DMS 273 (cell line): ENCODE results near the gene SNAP29.
"Not testable (repeated sequence)": the region's sequence is repeated elsewhere in the genome, so short reads cannot be mapped to it uniquely, and the experiment has no call there.

Experiments used
- DNase-seq: peaks from one replicate; lab custom pipeline; 2025; ENCODE audit not compliant: unreplicated experiment; lab: John Stamatoyannopoulos, UW

SNAP29 gene

DNA sequence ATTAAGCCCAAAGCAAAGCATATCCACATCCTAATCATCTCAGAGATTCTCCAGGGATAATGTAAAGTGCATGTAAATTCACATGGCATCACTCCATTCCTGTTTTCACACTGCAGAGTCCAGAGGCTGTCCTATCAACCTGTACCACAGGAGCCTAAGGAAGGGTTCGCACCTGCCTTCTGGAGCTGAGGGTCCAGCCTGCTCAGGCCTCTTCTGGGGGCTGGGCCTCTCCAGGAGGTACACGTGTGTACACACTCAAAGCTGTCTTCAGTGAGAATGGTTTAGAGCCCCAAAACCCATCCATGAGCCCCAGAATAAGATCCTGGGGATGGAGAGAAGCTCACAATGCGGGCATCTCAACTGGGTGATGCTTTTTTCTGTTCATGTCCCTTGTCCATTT lies 24.1 kb upstream of the SNAP29 start:
- no peak for DNase-seq

DNA sequence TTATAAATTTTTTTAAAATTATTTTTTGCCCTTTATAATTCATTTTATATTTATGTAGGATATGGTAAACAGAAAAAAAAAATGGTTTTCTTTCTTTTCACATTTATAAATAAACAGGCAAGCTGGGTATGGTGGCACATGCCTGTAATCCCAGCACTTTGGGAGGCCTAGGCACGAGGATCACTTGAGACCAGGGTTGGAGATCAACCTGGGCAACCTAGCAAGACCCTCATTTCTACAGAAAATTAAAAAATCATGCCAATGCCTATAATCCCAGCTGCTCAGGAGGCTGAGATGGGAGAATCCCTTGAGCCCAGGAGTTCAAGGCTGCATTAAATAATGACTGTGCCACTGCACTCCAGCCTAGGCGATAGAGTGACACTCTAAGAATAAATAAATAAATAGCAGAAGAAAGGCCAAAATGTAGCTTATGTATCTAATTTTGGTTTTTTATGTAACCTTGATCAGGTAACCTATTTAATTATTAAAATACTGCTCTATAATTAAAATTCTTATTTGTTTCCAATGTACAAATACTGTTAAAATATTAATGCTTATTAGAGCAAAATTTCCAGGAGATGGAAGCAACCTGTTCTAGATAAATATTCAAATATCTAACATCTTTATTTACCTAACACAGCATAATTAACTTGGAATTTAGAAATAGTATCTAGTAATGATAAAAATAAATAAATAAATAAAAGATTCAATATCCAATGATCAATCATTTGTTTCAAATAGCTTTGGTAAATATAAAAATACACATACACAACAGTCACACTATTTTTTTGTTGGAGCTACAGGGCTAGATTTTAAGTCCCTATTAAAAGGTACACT lies 21.6 kb upstream of the SNAP29 start:
- no peak for DNase-seq

DNA sequence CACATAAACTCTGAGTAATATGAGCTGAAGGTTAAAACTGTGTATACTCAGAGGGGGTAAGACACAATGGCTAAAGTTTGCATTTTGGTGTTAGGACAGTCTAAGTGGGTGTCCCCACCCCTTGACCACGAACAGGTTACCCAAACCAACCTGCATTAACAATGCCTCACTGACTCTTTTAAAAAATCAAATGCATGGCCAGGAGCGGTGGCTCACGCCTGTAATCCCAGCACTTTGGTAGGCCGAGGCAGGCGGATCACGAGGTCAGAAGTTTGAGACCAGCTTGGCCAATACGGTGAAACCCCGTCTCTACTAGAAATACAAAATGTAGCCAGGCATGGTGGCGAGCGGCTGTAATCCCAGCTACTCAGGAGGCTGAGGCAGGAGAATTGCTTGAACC lies 19.5 kb upstream of the SNAP29 start:
- DNase-seq: not testable (repeated sequence)

DNA sequence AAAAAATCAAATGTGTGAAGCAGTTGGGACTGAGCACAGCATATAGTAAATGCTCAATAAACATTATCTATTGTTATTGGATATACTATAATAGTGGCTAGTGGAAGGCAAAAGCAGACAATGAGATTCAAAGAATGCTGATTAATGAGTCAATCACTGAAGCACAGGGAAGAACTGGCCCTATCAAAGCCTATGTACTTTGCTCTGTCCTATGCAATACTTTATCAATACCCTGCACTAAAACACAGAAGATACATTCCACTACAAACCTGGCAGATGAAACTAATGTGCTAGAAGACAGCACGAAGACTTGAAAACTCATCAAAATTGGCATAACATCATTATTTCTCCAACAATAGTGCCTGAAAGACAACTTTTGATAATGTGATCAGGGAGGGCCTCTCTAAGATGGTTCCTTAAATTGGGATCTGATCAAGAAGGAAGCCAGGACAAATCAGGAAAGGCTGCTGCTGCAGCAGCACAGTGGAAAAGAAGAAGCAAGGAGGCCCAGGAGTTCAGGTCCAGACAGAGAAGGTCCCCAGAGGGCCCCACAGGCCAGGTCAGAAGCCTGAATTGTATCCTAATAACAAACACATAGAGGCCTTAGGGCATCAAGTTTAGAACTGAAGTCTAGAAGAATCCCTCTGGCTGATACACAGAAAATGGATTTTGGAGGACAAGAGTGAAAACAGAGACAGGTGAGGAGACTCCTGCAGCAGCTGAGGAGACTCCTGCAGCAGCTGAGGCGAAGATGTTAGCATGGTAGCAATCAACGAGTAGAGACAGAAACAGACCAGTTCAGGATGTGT lies 18.8 kb upstream of the SNAP29 start:
- no peak for DNase-seq

DNA sequence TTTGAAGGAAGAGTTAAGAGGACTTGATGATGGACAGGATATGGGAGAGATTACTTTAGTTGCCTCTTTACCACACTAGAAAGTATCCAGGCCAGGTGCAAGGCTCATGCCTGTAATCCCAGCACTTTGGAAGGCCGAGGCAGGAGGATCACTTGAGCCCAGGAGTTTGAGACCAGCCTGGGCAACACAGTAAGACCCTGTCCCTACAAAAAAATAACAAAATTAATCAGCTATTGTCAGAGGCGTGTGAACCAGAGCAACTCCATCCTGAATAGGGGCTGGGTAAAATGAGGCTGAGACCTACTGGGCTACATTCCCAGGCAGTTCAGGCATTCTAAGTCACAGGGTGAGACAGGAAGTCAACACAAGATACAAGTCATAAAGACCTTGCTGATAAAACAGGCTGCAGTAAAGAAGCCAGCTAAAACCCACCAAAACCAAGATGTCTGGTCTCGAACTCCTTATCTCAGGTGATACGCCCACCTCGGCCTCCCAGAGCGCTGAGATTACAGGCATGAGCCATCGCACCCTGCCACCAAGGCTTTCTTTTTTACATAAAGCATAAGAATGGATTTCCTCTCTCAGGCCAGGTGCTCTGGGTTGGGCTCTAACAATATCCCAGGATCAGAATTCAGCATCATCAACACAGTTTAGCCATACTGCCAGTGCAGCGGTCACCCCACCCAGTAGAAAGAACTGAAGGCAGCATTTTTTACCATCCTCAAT lies 18.0 kb upstream of the SNAP29 start:
- DNase-seq: no peak

DNA sequence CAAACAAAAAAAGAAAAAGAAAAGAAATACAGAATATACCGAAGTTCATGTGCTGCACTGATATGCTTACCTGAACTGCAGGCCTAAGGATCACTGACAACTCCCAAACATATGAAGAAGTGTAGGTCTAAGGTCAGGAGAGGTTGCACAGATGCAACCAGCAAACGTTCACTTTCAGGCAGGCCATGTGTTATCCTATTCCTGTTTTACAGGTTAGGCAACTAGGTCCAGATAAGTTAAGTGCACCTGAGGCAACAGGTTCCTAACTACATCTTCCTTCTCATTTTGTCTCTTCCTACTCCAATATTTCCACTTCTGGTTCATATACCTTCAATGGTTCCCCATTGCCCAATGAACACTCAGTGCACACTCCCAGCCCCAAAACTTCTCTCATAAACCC lies 15.3 kb upstream of the SNAP29 start:
- no peak for DNase-seq

DNA sequence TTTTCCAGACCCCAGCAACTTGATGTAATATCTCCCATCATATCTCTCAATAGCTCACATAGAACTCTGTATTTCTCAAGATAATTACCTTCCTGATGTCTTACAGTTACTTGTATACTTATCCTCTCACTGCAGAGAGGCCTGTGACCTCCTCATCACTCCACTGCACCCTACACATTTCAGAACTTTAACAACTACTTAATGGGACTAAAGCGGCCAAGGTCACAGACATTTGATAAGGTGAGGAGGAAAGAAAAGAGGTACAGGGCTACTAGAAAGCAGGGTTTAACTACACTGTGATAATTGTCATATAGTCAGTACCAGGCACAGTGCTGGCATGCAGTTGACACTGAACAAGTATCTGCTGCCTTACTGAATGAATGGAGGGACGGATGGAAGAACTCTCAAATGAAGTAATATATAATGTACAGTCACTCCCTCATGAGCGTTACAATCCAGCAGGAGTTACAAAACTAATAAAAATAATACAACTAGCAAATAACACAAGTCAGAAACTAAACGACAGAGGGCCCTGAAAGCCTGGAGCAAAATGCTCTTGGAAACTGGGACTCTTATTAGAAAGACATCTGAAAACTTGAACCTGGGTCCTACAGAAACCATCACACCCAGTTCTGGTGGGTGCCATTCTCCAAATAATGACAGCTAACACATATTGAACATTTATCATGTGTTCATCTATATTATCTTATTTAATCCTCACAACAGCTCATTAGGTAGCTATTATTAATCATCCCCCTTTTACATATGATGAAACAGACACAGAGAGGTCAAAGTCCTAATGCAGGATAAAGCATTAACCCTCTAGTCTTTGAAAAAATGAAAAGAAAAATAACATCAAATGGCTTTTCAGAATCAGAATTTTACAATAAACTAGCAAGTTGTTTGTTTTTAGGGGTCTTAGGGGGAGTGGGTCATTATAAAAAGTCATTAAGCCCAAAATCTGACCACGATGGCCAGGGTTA lies 14.5 kb upstream of the SNAP29 start:
- no peak for DNase-seq

DNA sequence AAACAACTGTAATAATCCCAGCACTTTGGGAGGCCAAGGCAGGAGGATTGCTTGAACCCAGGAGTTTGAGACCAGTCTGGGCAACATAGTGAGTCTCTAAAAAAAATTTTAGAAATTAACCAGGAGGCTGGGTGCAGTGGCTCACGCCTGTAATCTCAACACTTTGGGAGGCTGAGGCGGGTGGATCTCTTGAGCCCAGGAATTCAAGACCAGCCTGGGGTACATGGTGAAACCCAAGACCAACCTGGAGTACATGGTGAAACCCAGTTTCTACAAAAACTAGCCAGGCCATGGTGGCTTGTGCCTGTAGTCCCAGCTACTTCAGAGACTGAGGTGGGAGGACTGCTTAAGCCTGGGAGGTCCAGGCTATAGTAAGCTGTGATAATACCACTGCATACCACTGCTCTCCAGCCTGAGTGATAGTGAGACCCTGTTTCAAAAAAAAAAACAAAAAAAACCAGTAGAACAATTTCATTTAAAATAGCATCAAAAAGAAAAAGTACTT lies 11.4 kb upstream of the SNAP29 start:
- DNase-seq: no peak

DNA sequence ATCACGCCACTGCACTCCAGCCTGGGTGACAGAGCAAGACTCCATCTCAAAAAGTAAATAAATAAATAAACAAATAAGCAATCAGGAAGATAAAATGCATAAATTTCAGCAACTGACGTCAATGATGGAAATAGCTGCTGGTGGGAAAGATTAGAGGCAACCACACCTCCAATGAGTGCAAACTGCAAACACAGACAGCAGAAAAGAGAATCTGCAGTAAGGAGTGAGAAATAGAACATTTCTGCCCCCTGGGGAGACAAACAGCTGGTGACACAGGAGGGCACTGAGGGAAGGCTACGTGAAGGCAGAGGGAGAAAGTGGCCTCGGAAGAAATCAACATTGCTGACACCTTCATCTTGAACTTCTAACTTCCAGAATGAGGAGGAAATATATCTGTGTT lies 6.7 kb upstream of the SNAP29 start:
- DNase-seq: peak; percentile 38

DNA sequence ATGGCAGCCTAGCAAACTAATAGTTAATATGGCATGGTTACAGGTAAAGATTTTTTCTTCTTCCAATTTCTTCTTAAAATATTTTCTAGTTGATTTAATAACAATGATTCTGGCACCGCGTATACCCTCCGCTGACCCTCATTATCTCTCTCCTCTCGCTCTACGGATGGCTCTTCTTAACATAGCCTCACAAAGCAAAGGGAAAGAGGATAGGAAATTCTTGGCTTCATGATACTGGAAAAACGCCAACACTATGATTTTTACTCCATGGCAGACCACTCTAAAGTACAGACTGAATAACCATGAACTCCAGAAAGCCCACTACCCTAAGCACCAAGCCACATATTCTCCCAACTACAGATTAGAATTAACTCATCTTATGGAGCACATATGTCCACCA lies 6.3 kb upstream of the SNAP29 start:
- no peak for DNase-seq

DNA sequence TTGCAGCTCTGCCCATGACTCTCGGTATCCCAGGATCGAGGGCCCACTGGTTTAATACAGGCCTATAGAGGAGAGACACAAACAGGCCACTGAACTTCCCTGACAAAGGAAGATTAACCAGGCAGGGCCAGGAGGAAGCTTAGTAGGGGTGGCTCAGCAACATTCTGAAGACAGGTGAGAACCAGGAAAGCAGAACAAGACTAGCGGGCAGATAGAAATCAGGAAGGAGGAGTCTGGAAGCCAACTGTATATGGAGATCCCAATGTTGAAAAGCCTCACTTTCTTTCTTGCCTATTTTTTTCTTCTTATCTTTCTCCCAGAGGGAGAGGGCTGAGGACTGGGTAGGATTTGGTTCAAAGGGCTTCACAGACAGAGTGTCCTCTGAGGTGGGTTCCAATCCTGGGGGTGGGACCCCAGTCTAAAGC lies 5.6 kb upstream of the SNAP29 start:
- DNase-seq: no peak

DNA sequence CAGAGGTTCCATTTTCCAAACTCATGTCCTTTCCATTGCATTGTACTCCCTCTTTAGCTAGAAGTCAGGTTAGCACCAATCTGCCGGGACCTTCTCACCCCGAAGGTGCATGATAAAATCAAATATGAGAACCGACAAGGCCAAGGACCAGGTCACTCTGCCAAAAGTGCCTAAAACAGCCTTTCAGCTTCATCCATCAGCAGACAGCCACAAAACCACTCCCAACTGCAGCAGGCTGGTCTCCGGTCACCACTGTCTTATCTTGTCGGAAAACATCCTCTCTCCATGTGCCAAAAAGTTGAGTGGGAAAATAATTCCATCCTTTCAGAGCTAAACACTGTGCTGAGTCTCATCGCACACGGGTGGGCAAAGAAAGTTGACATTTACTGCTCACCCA lies 1.6 kb upstream of the SNAP29 start:
- no peak for DNase-seq

DNA sequence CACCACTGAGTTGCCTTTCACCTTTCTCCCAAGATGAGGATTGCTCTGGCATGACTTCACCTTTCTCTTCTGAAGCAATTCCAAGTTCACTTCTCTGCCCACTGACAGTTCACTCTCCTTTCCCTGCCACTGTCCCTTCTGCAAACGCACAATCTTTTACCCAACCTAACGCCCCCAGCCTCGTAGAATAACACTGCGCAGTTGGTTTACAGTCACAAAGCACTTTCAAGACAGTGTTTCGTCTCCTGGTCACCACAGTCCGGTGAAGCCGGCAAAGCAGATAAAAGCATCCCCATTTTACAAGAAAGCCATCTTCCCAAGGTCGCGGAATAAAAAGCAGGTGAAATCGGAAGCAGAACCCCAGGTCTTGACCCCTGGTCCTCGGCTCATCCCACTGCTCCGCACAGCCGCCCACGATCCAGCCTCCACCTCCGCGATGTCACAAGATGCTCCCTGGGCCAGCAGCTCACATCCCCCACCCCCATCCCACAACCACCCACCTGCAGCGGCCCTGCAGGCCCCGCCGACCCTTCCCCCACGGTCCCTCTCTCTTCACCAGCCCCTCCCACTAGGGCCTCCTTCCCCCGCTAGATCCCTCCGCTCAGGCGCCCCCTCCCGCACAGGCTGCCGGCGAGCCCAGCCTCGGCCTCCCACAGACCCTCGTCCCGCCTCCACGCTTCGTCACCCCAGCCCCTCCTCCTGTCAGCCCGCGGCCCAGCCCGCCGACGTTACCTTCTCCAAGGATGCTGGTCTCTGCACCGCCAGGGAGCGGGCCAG lies 781 bp upstream of the SNAP29 start:
- DNase-seq: peak; percentile 88

DNA sequence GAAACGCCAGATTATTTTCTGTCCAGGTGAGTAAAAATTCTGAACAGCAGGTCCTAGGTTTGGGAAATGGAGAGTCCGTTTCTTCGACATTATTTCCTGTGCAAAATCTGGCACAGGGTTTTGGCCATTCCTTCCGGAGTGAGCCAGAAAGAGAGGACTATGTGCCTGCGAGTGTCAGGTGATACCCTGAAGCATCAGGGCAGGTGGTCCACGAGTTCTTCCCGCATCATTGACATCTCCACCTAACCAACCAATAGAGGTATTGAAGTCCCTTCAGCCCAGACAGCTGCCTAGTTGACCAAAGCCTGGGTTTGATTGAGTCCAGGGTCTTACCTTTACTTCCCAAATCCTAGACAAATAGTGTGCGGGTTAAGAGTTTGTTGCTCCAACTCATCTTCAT lies 808 bp downstream of the SNAP29 start:
- DNase-seq: no peak

DNA sequence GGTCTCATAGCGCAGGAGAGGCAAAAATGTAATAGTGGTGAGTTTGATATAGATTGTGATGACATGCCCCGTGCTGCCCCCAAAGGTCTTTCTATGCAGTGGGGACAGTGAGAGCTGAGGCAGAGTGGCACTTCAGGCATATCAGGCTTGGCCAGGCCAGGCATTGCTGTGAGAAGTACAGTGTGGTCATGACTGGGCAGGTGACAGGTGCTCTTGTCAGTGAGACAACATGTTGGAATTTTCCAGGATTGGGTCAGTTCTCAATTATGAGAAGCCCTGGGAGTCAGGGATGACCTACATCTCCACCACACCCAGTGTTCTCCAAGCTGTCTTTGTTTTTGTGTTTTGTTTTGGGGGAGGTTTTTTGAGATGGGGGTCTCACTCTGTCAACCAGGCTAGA lies 3.7 kb downstream of the SNAP29 start:
- no peak for DNase-seq

DNA sequence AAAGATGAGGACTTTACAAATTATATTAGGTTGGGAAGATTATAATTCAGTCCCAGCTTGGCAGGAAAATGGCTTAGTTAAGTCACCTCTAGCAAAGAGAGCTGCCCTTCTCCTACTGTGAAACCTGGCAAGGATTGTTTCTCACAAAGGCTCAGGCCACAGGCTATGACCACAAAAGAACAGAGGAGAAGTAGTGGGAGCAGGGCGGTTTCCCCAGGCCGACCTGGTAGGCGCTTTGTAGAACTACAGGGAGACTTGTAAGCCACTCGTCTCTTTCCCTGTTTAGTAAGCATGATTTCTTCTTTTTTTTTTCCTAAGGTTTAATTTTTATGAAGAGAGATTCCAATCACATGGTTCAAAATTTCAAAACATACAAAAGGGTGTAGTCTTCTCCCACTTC lies 4.6 kb downstream of the SNAP29 start:
- no peak for DNase-seq

DNA sequence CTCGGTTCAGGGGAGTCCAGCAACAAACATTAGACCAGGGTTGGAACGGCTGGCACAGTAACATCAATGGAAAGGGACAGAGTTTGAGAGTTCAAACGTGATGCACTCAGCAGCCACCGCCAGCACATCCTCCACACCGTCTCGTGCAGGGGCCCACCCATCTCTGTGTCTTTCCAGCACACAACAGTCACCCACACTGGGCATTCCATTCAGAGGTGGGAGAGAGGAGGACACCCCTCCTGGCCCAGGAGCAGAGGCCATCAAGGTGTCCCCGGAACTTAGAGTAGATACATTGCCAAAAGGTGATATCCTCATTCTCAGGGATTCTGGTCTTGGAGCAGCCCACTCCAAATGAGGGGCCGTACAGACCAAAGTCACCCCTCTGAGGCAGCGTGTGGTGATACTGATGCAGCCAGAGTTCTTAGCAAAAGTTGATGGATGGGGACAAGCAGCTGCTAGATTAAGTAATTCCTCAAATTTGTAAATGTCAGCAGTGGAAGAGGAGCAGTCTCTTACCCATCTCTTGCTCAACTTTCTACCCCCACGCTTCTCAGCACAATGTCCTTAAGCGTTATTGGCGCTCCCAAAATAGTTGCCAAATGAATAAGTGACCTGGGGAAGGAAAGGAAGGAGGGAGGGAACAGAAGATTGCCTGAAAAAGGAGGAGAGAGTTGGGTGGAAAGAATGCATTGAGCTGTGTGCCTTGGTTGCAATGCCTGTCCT lies 5.5 kb downstream of the SNAP29 start:
- no peak for DNase-seq

DNA sequence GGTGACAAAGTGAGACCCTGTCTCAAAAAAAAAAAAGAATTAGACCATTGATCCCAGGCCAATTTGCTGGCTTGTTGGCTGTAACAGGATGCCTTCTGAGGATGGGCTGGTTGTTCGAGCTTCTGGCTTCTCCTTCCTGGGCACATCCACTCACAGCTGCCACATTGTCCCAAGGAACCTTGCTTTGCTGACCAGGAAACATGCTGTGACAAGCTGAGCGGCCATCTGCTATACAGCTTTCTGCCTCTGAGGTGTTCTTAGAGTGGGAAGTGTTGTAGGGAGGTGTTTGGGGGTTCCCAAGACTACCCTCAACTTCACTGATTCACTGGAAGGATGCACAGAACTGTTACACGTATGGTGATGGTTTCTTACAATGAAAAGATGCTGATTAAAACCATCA lies 6.5 kb downstream of the SNAP29 start:
- no peak for DNase-seq

DNA sequence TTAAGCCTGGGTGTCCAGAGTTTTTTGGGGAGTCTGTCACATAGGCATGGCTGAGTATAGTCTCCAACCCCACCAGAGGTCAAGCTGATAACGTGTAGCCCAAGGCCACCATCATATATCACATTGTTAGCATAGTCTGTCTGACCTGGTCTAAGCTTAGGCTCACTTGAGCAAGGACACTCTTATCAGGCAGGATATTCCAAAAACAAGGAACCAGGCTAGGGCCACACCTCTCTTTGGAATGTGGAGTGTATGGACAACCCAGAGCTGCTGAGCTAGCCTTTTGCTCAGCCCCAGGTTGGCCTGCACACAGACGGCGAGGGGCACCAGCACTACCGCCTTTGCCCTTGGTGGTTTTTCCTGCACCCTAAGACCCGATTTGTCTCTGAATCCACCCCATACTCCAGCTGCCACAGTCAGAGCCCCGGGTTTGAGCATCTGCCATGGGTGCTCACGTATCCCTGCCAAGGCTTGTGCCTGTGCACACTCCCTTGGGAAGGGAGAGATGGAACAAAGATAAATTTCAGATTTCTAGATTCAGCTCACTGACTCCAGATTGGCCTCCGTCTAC lies 7.2 kb downstream of the SNAP29 start:
- DNase-seq: no peak
